SK-N-SH (cell line): Measurements from ENCODE around the gene CCSER1. TPM values are rescaled to one million over a fixed set of nuclear protein-coding genes. Genes with fewer than 3 reads are reported as not detected.
"Not testable (repeated sequence)": the region's sequence is repeated elsewhere in the genome, so short reads cannot be mapped to it uniquely, and the experiment has no call there.

Experiments used
- CTCF ChIA-PET: fragments of 300-600, 350-600 bp; formaldehyde crosslinking; extraction: SDS; loops from one replicate; lab custom pipeline; 2021; lab: Yijun Ruan, JAX
- POLR2A ChIA-PET: fragments of 350-600 bp; sonication (Branson Sonifier 250); formaldehyde crosslinking; extraction: SDS; loops from one replicate; lab custom pipeline; 2020; ENCODE audit warnings: antibody characterized with exemption, inconsistent platforms; lab: Yijun Ruan, JAX
- DNase-seq: peaks from one replicate; pipeline ENCODE4 v3.0.0; 2012
- H2AFZ ChIP-seq: fragments of 200-600 bp; sonication (generic); 2 replicates; pipeline ENCODE4 v1.8.1; 2016; ENCODE audit warnings: antibody characterized with exemption, mild to moderate bottlenecking, low read depth
- H3F3A ChIP-seq: fragments of 200-600 bp; sonication (generic); replicated peaks from 2 replicates; pipeline ENCODE3; 2016; ENCODE audit warnings: antibody characterized with exemption, mild to moderate bottlenecking; ENCODE audit not compliant: insufficient read depth
- H3K27ac ChIP-seq, 2 experiments: fragments of 200-500 bp in 1 of 2; fragments of 200-600 bp in 1 of 2; sonication (Bioruptor generic) in 1 of 2; sonication (generic), shearing (Covaris generic) in 1 of 2; 2 replicates each; pipeline versions ENCODE4 v1.5.1 to v1.6.1; 2014 to 2016; ENCODE audit warnings: low read depth in 2 of 2, inconsistent platforms in 1 of 2, low read length in 1 of 2, mild to moderate bottlenecking in 1 of 2, mixed read lengths in 1 of 2
- H3K27me3 ChIP-seq: fragments of 200-600 bp; sonication (generic), shearing (Covaris generic); 2 replicates; pipeline ENCODE4 v1.6.1; 2016; ENCODE audit warnings: mixed run types; ENCODE audit not compliant: insufficient read depth
- H3K36me3 ChIP-seq, 2 experiments: fragments of 200-500 bp in 1 of 2; fragments of 200-600 bp in 1 of 2; sonication (Bioruptor generic) in 1 of 2; sonication (generic) in 1 of 2; replicated peaks in 1 of 2; 2 replicates each; pipeline versions ENCODE3 to v1.5.1; 2014 to 2016; ENCODE audit warnings: low read length in 1 of 2, mild to moderate bottlenecking in 1 of 2; ENCODE audit not compliant: insufficient read depth in 2 of 2, control insufficient read depth in 1 of 2
- H3K4me1 ChIP-seq, 2 experiments: fragments of 200-500 bp in 1 of 2; fragments of 200-600 bp in 1 of 2; sonication (Bioruptor generic) in 1 of 2; sonication (generic), shearing (Covaris generic) in 1 of 2; 2 replicates each; pipeline versions ENCODE4 v1.5.1 to v1.6.1; 2014 to 2016; ENCODE audit warnings: low read depth in 1 of 2, low read length in 1 of 2, mixed run types in 1 of 2; ENCODE audit not compliant: insufficient read depth in 2 of 2, control insufficient read depth in 1 of 2
- H3K4me2 ChIP-seq: fragments of 200-600 bp; sonication (generic), shearing (Covaris generic); 2 replicates; pipeline ENCODE4 v1.6.1; 2017; ENCODE audit warnings: mixed run types
- H3K4me3 ChIP-seq, 2 experiments: fragments of 200-500 bp in 1 of 2; fragments of 200-600 bp in 1 of 2; sonication (Bioruptor generic) in 1 of 2; sonication (generic), shearing (Covaris generic) in 1 of 2; 2 replicates each; pipeline versions ENCODE4 v1.5.1 to v1.8.1; 2014 to 2016; ENCODE audit warnings: low read depth in 2 of 2, inconsistent platforms in 1 of 2, low read length in 1 of 2, mild to moderate bottlenecking in 1 of 2, mixed read lengths in 1 of 2, moderate library complexity in 1 of 2
- H3K79me2 ChIP-seq: fragments of 200-600 bp; sonication (generic); 2 replicates; pipeline ENCODE4 v1.8.1; 2017; ENCODE audit warnings: mild to moderate bottlenecking; ENCODE audit not compliant: insufficient read depth
- H3K9ac ChIP-seq: fragments of 200-600 bp; sonication (generic); 2 replicates; pipeline ENCODE4 v1.6.1; 2017; ENCODE audit warnings: mixed run types
- H3K9me2 ChIP-seq: fragments of 200-600 bp; sonication (generic); 2 replicates; pipeline ENCODE4 v1.6.1; 2017; ENCODE audit warnings: mixed run types
- H3K9me3 ChIP-seq: fragments of 200-600 bp; sonication (generic); 2 replicates; pipeline ENCODE4 v1.6.1; 2017; ENCODE audit warnings: mixed run types, mild to moderate bottlenecking, moderate library complexity
- H4K20me1 ChIP-seq: fragments of 200-600 bp; sonication (generic); 2 replicates; pipeline ENCODE4 v1.6.1; 2017; ENCODE audit warnings: mild to moderate bottlenecking, mixed run types; ENCODE audit not compliant: insufficient read depth
- ELF1 ChIP-seq: IDR thresholded peaks from 2 replicates; pipeline ENCODE4 v1.4.0; 2012
- EP300 ChIP-seq, 2 experiments: IDR thresholded peaks; 2 replicates each; pipeline versions ENCODE4 v1.4.0 to v1.6.1; 2012; ENCODE audit warnings: borderline replicate concordance in 1 of 2, low read depth in 1 of 2, low read length in 1 of 2
- FOXJ3 ChIP-seq: sonication (generic); formaldehyde crosslinking; IDR thresholded peaks from 2 replicates; pipeline ENCODE4 v1.5.1; 2020; ENCODE audit warnings: mild to moderate bottlenecking, missing genetic modification reagents
- GABPA ChIP-seq: IDR thresholded peaks from 2 replicates; pipeline ENCODE4 v1.4.0; 2012; ENCODE audit warnings: low read depth, mild to moderate bottlenecking
- GATA2 ChIP-seq: sonication (generic); formaldehyde crosslinking; IDR thresholded peaks from 2 replicates; pipeline ENCODE4 v1.5.0; 2020; ENCODE audit warnings: mild to moderate bottlenecking, missing genetic modification reagents
- JUND ChIP-seq: IDR thresholded peaks from 2 replicates; pipeline ENCODE4 v1.4.0; 2012
- MEF2A ChIP-seq: IDR thresholded peaks from 2 replicates; pipeline ENCODE4 v1.4.0; 2012; ENCODE audit warnings: low read depth, borderline replicate concordance
- MXI1 ChIP-seq: IDR thresholded peaks from 2 replicates; pipeline ENCODE4 v1.6.1; 2012; ENCODE audit warnings: mild to moderate bottlenecking, low read depth, low read length, improper control_type of control experiment
- NFIC ChIP-seq: IDR thresholded peaks from 2 replicates; pipeline ENCODE4 v1.4.0; 2012; ENCODE audit warnings: borderline replicate concordance
- NRF1 ChIP-seq: IDR thresholded peaks from 2 replicates; pipeline ENCODE4 v1.6.1; 2012; ENCODE audit warnings: low read depth, mild to moderate bottlenecking, low read length
- RAD21 ChIP-seq: IDR thresholded peaks from 2 replicates; pipeline ENCODE4 v1.6.1; 2012; ENCODE audit warnings: mild to moderate bottlenecking, low read length
- RCOR1 ChIP-seq: fragments of 150-350 bp; IDR thresholded peaks from 2 replicates; pipeline ENCODE4 v1.6.1; 2017; ENCODE audit warnings: antibody characterized with exemption, low read length
- RFX5 ChIP-seq: IDR thresholded peaks from 2 replicates; pipeline ENCODE4 v1.6.1; 2012; ENCODE audit warnings: mild to moderate bottlenecking, improper control_type of control experiment, low read length
- SMC3 ChIP-seq: IDR thresholded peaks from 2 replicates; pipeline ENCODE4 v1.6.1; 2012; ENCODE audit warnings: low read depth, low read length, improper control_type of control experiment
- TEAD4 ChIP-seq: IDR thresholded peaks from 2 replicates; pipeline ENCODE4 v1.4.0; 2012; ENCODE audit warnings: mild to moderate bottlenecking, borderline replicate concordance; ENCODE audit not compliant: insufficient read depth
- YY1 ChIP-seq: IDR thresholded peaks from 2 replicates; pipeline ENCODE4 v1.4.0; 2012; ENCODE audit warnings: low read depth, mild to moderate bottlenecking
- WGBS: methylation state at CpG from one replicate; pipeline ENCODE4 v1.1.6; 2017; ENCODE audit warnings: low lambda C conversion rate; 5-methylcytosine and 5-hydroxymethylcytosine counted together
- polyA plus RNA-seq, 3 experiments: library from polyadenylated mRNA; depleted of rRNA; stranded (reverse); fragments of >200 nt; gene quantifications; 2 replicates each; pipeline ENCODE4 v1.2.3, GENCODE V29; 2012
- TF ChIP-seq, protein P1 (sequence below): IDR thresholded peaks from 2 replicates; pipeline ENCODE4 v1.4.0; 2012; ENCODE audit warnings: low read depth
- TF ChIP-seq, protein P2 (sequence below): IDR thresholded peaks from 2 replicates; pipeline ENCODE4 v1.4.0; 2012; ENCODE audit warnings: low read depth, borderline replicate concordance
- TF ChIP-seq, protein P3 (sequence below): fragments of 150-350 bp; IDR thresholded peaks from 2 replicates; pipeline ENCODE4 v1.6.1; 2016; ENCODE audit warnings: mild to moderate bottlenecking, low read depth, low read length

The CCSER1 gene
- polyA plus RNA-seq, 1 of the 3 experiments (the other 2 are of a cell fraction): 0.05 TPM

DNA sequence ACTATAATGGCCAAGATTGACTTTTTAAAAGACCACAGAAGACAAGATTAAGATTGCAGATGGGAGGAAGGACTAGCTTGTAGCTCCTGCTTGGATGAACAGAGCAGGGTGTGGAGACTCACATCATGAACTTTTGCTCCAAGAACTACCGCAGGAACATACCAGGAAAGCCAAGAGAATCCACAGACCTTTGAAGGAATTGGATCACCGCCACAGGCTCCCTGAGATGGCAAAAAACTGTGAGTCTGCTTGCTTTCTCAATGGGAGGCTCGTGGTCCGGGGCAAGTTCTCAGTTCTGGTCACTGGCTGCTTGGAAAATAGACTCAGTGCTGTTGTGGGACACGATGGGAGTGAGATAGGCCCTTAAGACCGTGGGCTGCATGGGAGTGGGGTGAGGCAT is 276.6 kb downstream of the CCSER1 start:
- no peaks in the 10 kb centered on the region for H3K9me3 ChIP-seq
- no peaks in the 10 kb centered on the region for H3K79me2 ChIP-seq
- DNase-seq: no peak
- no peak overlapping the region for H3K9ac ChIP-seq
- no peak overlapping the region for H3K4me2 ChIP-seq
- H3K4me3 ChIP-seq: no peak overlapping the region
- H3F3A ChIP-seq: no peaks in the 10 kb centered on the region
- H3K27me3 ChIP-seq: no peaks in the 10 kb centered on the region
- TF ChIP-seq, protein P1, sequence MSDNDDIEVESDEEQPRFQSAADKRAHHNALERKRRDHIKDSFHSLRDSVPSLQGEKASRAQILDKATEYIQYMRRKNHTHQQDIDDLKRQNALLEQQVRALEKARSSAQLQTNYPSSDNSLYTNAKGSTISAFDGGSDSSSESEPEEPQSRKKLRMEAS: no peak
- TF ChIP-seq, protein P2, sequence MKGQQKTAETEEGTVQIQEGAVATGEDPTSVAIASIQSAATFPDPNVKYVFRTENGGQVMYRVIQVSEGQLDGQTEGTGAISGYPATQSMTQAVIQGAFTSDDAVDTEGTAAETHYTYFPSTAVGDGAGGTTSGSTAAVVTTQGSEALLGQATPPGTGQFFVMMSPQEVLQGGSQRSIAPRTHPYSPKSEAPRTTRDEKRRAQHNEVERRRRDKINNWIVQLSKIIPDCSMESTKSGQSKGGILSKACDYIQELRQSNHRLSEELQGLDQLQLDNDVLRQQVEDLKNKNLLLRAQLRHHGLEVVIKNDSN: no peak
- TF ChIP-seq SMC3 (no peak), MXI1 (no peak), FOXJ3 (no peak), ELF1 (no peak), JUND (no peak), NFIC (no peak), NRF1 (no peak), GATA2 (CRISPR knock-in tag) (no peak), RCOR1 (no peak), TEAD4 (no peak), MEF2A (no peak), YY1 (no peak), EP300 (IDR thresholded peaks at IDR 0.05; ENCODE audit: borderline replicate concordance in 1 of 2, low read depth in 1 of 2, low read length in 1 of 2) (no peak), RAD21 (no peak), GABPA (no peak), RFX5 (no peak)
- TF ChIP-seq, protein P3, sequence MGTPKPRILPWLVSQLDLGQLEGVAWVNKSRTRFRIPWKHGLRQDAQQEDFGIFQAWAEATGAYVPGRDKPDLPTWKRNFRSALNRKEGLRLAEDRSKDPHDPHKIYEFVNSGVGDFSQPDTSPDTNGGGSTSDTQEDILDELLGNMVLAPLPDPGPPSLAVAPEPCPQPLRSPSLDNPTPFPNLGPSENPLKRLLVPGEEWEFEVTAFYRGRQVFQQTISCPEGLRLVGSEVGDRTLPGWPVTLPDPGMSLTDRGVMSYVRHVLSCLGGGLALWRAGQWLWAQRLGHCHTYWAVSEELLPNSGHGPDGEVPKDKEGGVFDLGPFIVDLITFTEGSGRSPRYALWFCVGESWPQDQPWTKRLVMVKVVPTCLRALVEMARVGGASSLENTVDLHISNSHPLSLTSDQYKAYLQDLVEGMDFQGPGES: no peak
- WGBS: 71% methylated on average over 6 of the region's 6 CpGs
- ChIA-PET CTCF (interaction anchor here (0.6 to 0.8 kb wide), 2 partner anchors 15 to 708 kb away, joined by 3 to 7 read pairs; no protein-coding TSS in a partner anchor), POLR2A (no interaction called here)
- H2AFZ ChIP-seq: no peak overlapping the region
- no peaks in the 10 kb centered on the region for H3K36me3 ChIP-seq
- no peaks in the 10 kb centered on the region for H3K9me2 ChIP-seq
- H3K27ac ChIP-seq: no peak overlapping the region
- no peaks in the 10 kb centered on the region for H4K20me1 ChIP-seq
- H3K4me1 ChIP-seq: no peaks in the 10 kb centered on the region

DNA sequence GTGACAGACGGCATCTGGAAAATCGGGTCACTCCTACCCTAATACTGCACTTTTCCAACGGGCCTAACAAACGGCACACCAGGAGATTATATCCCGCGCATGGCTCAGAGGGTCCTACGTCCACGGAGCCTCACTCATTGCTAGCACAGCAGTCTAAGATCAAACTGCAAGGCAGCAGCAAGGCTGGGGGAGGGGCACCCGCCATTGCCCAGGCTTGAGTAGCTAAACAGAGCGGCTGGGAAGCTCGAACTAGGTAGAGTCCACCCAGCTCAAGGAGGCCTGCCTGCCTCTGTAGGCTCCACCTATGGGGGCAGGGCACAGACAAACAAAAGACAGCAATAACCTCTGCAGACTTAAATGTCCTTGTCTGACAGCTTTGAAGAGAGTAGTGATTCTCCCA is 280.7 kb downstream of the CCSER1 start:
- WGBS: 72% methylated on average over 7 of the region's 11 CpGs
- H3K9me2 ChIP-seq, H3K79me2 ChIP-seq, H3F3A ChIP-seq, H3K27ac ChIP-seq, H3K9ac ChIP-seq, H3K27me3 ChIP-seq, H3K36me3 ChIP-seq, H3K9me3 ChIP-seq, H2AFZ ChIP-seq, POLR2A ChIA-PET, H3K4me2 ChIP-seq, H3K4me1 ChIP-seq, DNase-seq, H4K20me1 ChIP-seq, H3K4me3 ChIP-seq: not testable (repeated sequence)
- CTCF ChIA-PET: interaction anchor here (1.5 kb wide), 1 partner anchor 11 kb away, joined by 4 read pairs; no protein-coding TSS in a partner anchor

DNA sequence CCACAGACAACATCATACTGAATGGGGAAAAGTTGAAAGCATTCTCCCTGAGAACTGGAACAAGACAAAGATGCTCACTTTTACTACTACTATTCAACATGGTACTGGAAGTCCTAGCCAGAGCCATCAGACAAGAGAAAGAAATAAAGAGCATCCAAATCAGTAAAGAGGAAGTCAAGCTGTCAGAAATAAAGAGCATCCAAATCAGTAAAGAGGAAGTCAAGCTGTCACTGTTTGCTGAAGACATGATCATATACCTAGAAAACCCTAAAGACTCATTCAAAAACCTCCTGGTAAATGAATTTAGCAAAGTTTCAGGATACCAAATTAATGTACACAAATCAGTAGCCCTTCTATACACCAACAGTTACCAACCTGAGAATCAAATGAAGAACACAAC is 285.6 kb downstream of the CCSER1 start:
- H3F3A ChIP-seq, POLR2A ChIA-PET, H3K36me3 ChIP-seq, H3K27me3 ChIP-seq, CTCF ChIA-PET, DNase-seq, H3K79me2 ChIP-seq, H3K4me2 ChIP-seq, H3K9me3 ChIP-seq, H3K4me3 ChIP-seq, H3K9ac ChIP-seq, H3K27ac ChIP-seq, H4K20me1 ChIP-seq, H3K4me1 ChIP-seq, H3K9me2 ChIP-seq, H2AFZ ChIP-seq: not testable (repeated sequence)
